Hippocampal formation (tissue), 2 donors: ENCODE data around the gene CEP112.
"Not testable (repeated sequence)": the region's sequence is repeated elsewhere in the genome, so short reads cannot be mapped to it uniquely, and the experiment has no call there.

Experiments
- DNase-seq, 2 donors: peaks; one replicate each; lab custom pipeline; 2025; lab: John Stamatoyannopoulos, UW

The CEP112 gene

GRCh38 chr17:65782104-65782706, 409.7 kb downstream of the CEP112 start:
- DNase-seq: not testable (repeated sequence)

DNA sequence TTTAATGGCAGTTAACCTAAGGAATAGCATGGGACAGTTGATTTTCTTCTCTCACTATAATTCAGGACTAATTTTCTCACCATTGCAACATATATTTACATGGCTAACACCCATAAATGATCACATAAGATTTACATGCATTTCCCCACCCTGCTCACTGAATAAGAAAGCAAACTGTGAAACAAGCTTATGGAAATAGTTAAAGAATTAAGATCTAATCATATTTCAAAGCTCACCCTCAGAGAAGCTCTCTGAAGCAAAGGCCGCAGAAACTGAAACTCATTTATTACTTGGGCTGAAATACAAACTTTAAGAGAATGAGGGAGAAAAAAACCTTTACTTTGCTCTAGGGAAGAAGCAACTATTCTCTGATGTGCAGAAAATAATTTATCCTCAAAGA, 411.8 kb downstream of the CEP112 start:
- no peak for DNase-seq

DNA sequence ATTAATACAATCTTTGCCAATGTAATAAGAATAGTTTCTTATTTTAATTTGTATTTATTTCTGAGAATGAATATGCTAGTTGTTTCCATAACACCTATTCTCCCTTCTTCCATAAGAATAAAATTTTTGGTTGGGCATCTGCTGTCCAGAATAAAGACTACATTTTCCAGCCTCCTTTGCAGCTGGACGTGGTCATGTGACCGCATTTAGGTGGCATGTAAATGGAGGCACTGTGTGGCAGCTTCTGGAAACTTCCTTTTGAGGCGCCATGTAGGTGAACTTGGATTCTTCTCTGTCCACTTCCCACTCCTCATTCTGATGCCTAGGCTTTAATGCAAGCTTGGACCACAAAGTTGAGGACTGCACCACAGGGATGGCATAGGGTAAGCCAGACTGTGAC, 415.0 kb downstream of the CEP112 start:
- DNase-seq: no peak

GRCh38 chr17:65774787-65775186, 417.1 kb downstream of the CEP112 start:
- DNase-seq: no peak

- DNase-seq: no peak
Observed at GRCh38 chr17:65772989-65773388, 418.9 kb downstream of the CEP112 start.

GRCh38 chr17:65771704-65772103, 420.2 kb downstream of the CEP112 start:
- no peak for DNase-seq

GRCh38 chr17:65763786-65764185, 428.1 kb downstream of the CEP112 start:
- DNase-seq: no peak

- DNase-seq: no peak
Observed at GRCh38 chr17:65762973-65763372, 429.0 kb downstream of the CEP112 start.

- no peak for DNase-seq
Observed at GRCh38 chr17:65759532-65759931, 432.4 kb downstream of the CEP112 start.

- no peak for DNase-seq
Observed at GRCh38 chr17:65756760-65757159, 435.2 kb downstream of the CEP112 start.

DNA sequence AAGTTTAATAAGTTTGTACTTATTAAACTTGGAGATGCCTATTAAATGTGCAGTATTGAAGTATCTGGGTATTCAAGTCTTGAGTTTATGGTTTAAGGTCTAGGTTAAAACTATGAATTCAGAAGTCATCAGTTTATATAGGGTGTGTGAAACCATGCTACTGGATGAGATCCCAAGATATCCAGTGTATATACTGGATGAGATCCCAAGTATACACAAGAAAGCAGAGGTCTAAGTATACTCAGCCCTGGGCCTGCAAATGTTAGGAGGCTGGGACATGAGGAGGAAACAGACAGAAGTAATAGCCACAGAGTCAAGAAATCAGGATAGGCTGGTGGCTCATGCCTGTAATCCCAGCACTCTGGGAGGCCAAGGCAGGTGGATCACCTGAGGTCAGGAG, 436.1 kb downstream of the CEP112 start:
- DNase-seq: no peak

DNA sequence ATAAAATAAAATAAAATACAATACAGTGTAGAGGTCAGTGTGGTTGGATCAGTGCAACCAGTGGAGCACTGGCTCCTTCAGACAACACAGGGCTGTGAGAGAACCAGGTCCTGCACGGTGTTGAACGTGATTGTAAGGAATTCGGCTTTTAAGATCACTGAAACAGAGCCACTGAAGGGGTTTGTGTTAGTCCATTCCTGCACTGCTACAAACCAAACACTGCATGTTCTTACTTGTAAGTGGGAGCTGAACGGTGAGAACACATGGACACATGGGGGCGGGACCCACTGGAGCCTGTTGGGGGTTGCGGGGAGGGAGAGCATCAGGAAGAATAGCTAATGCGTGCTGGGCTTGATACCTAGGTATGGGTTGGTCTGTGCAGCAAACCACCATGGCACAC, 437.3 kb downstream of the CEP112 start:
- DNase-seq: no peak

- no peak for DNase-seq
Observed at GRCh38 chr17:65754081-65754480, 437.9 kb downstream of the CEP112 start.

GRCh38 chr17:65753348-65753747, 438.6 kb downstream of the CEP112 start:
- DNase-seq: no peak

- DNase-seq: no peak
Observed at GRCh38 chr17:65751263-65751662, 440.7 kb downstream of the CEP112 start.

DNA sequence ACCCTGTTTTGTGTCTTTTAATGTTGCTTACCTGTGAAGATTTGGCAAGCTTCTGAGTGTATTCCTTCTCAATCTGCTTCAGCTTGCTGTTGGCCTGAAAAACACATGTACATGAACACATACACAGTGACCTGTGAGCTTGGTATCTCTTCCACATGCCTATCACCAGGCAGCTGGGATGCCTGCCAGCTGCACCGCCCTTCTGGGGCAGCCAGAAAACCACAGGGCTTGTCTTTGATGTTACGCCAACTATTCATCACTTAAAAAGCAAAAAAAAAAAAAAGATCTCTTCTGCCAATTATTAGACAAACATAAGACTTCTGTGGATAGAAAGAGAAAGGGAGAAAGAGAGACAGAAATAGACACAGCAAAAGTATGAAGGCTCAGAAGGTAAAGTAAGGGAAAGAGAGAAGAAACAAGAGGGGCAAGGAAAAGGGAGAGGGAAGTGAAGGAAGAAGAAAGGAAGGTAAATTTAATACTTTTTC, 441.3 kb downstream of the CEP112 start:
- DNase-seq: no peak

DNA sequence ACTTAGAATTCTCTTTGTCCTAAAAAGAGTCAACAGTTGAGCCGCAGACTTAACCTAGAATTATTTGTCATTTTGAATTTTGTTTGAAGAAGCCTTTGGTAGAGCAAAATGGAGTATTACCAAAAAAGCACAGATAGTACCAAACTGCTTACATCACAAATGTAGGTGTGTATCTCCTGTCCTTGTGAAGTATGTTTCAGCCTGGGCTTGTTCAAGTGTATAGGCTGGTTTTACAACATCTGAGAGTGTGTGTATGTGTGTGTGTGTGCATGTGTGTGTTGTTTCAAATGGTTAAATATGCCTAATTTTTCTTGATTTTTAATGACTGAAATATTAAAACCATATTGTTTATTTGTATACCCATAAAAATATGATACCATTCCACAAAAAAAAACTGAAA, 441.8 kb downstream of the CEP112 start:
- DNase-seq: no peak

GRCh38 chr17:65749479-65749878, 442.5 kb downstream of the CEP112 start:
- no peak for DNase-seq

- DNase-seq: no peak
Observed at GRCh38 chr17:65745241-65745640, 446.7 kb downstream of the CEP112 start.

DNA sequence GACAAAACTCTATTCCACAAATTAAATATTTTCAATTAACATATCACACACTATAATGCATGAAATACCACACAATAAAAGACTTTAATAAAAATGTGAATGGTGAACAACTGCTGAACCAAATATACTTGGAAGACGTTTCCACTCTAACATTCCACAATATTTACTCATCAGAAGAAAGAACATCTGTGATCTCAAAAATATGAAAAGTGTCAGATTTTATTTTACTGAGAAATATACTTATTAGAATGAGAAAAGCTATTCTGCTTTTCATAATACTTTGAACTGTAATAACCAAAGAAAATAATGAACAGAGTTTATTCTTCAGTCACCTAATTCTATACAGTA, 448.7 kb downstream of the CEP112 start:
- no peak for DNase-seq

GRCh38 chr17:65742403-65743307, 449.3 kb downstream of the CEP112 start:
- no peak for DNase-seq

GRCh38 chr17:65741710-65742109, 450.2 kb downstream of the CEP112 start:
- no peak for DNase-seq

GRCh38 chr17:65739034-65739433, 452.9 kb downstream of the CEP112 start:
- DNase-seq: no peak
